ENCODE measurements around the gene NDC80. TPM values are rescaled to one million over a fixed set of nuclear protein-coding genes. Genes with fewer than 3 reads are reported as not detected.

Gene NDC80
- total RNA-seq, 3 donors from 2014 or later (not counting 1 experiment from before 2014, with no cell fraction given), result 3.4 to 6.5 (median 5.5) TPM

DNA sequence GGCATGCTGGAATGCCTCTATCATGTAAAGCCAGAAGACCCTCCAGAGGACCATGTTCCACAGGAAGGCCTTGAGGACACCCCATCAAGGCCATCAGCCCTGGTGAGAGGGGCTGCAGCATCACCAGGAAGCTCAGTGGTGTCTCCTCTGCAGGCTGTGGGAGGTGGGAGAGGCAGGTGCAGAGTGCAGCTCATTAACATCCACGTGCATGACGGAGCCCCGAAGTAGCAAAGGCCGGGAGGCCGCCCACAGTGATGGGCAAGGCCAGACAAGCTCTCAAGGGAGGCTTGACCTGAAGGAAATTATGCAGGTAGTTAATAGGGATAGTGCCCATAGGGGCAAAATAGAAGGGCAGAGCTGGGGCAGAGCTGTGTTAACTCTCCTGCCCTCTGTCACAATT, 53.9 kb downstream of the NDC80 start:
- TF ChIP-seq, protein P1, sequence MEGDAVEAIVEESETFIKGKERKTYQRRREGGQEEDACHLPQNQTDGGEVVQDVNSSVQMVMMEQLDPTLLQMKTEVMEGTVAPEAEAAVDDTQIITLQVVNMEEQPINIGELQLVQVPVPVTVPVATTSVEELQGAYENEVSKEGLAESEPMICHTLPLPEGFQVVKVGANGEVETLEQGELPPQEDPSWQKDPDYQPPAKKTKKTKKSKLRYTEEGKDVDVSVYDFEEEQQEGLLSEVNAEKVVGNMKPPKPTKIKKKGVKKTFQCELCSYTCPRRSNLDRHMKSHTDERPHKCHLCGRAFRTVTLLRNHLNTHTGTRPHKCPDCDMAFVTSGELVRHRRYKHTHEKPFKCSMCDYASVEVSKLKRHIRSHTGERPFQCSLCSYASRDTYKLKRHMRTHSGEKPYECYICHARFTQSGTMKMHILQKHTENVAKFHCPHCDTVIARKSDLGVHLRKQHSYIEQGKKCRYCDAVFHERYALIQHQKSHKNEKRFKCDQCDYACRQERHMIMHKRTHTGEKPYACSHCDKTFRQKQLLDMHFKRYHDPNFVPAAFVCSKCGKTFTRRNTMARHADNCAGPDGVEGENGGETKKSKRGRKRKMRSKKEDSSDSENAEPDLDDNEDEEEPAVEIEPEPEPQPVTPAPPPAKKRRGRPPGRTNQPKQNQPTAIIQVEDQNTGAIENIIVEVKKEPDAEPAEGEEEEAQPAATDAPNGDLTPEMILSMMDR (IDR thresholded peaks at IDR 0.05), result no peak
- Mint-ChIP-seq H3K27ac (no peak overlapping the region), H3K36me3 (no peaks in the 10 kb centered on the region), H3K4me1 (peaks cover 0 to 4% of the 10 kb centered on the region in 2 donors), H3K27me3 (ENCODE audit: low read depth in 2 of 2) (no peaks in the 10 kb centered on the region), H3K9me3 (no peaks in the 10 kb centered on the region), H3K4me3 (no peak overlapping the region)
- H3K27me3 ChIP-seq (ENCODE audit: control insufficient read depth, insufficient read depth, low read length), result no peaks in the 10 kb centered on the region
- H3K36me3 ChIP-seq (ENCODE audit: control insufficient read depth, insufficient read depth, low read length), result no peaks in the 10 kb centered on the region
- no peaks in the 10 kb centered on the region for H3K4me1 ChIP-seq (ENCODE audit: control insufficient read depth, insufficient read depth, low read length)
- intact Hi-C loops (cut with micrococcal nuclease), result no loop called here
- DNase-seq, result no peak
- no peak overlapping the region for H3K27ac ChIP-seq (ENCODE audit: low read length)
- WGBS (ENCODE audit: insufficient coverage), result 85% methylated on average over 5 of the region's 5 CpGs
- no peak overlapping the region for H3K4me3 ChIP-seq (ENCODE audit: low read length)
- no peaks in the 10 kb centered on the region for H3K9me3 ChIP-seq (ENCODE audit: control insufficient read depth, insufficient read depth, low read length)
- ATAC-seq, result no peak

DNA sequence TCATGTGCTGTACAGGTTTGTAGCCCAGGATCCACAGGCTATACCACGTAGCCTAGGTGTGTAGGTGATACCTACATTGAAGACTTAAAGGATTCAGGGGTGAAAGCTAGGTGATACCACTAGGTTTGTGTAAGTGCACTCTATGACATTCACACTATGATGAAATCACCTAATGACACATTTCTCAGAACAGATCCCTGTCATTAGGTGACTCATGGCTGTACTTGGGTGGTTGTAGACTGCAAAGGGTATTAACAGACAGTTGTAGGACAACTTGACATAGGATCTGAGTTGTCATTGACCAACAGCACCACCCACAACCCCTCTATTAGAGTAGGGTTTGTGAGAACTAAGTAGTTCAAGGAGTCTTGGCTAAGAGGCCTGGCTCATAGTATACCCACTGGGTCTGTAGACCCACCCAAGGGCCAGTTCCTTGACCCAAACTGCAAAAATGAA, 56.5 kb downstream of the NDC80 start:
- DNase-seq (no peak), ATAC-seq (peak; percentile 26 to 64 (median 48))
- H3K27me3 ChIP-seq (ENCODE audit: control insufficient read depth, insufficient read depth, low read length), result no peaks in the 10 kb centered on the region
- WGBS (ENCODE audit: insufficient coverage), result 100% methylated on average over 1 of the region's 1 CpG
- no peaks in the 10 kb centered on the region for H3K36me3 ChIP-seq (ENCODE audit: control insufficient read depth, insufficient read depth, low read length)
- H3K4me1 ChIP-seq (ENCODE audit: control insufficient read depth, insufficient read depth, low read length), result no peaks in the 10 kb centered on the region
- no peaks in the 10 kb centered on the region for H3K36me3 Mint-ChIP-seq
- H3K4me3 Mint-ChIP-seq, result no peak overlapping the region
- H3K4me3 ChIP-seq (ENCODE audit: low read length), result no peak overlapping the region
- H3K27ac ChIP-seq (ENCODE audit: low read length), result no peak overlapping the region
- TF ChIP-seq, protein P1 (IDR thresholded peaks at IDR 0.05), result no peak
- no peak overlapping the region for H3K27ac Mint-ChIP-seq
- intact Hi-C loops (cut with micrococcal nuclease), result no loop called here
- no peaks in the 10 kb centered on the region for H3K9me3 ChIP-seq (ENCODE audit: control insufficient read depth, insufficient read depth, low read length)
- peaks cover 0 to 4% of the 10 kb centered on the region in 2 donors for H3K4me1 Mint-ChIP-seq
- no peaks in the 10 kb centered on the region for H3K27me3 Mint-ChIP-seq (ENCODE audit: low read depth in 2 of 2)
- H3K9me3 Mint-ChIP-seq, result no peaks in the 10 kb centered on the region

DNA sequence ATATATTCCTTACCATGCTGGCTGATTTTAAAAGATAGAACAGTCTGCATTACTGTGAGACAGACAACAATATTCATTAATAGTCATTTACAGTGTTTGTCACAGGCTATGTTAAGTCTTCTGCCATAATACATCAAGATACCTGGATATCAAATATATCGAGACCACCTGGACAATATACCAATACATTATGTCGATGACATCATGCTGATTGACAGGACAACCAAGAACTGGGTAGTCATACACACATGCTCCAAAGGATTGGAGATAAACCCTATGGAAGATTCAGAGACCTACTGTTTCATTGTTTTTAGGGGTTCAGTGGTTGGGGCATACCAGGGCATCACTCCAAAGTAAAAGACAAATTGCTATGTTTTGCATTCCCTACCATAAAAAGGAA, 57.6 kb downstream of the NDC80 start:
- DNase-seq (no peak), ATAC-seq (no peak)
- no peaks in the 10 kb centered on the region for H3K9me3 Mint-ChIP-seq
- Histone ChIP-seq H3K27ac (ENCODE audit: low read length) (no peak overlapping the region), H3K36me3 (ENCODE audit: control insufficient read depth, insufficient read depth, low read length) (no peaks in the 10 kb centered on the region), H3K27me3 (ENCODE audit: control insufficient read depth, insufficient read depth, low read length) (no peaks in the 10 kb centered on the region), H3K4me1 (ENCODE audit: control insufficient read depth, insufficient read depth, low read length) (no peaks in the 10 kb centered on the region), H3K4me3 (ENCODE audit: low read length) (no peak overlapping the region), H3K9me3 (ENCODE audit: control insufficient read depth, insufficient read depth, low read length) (no peaks in the 10 kb centered on the region)
- WGBS (ENCODE audit: insufficient coverage), result 100% methylated on average over 2 of the region's 2 CpGs
- TF ChIP-seq, protein P1 (IDR thresholded peaks at IDR 0.05), result no peak
- H3K36me3 Mint-ChIP-seq, result no peaks in the 10 kb centered on the region
- no peaks in the 10 kb centered on the region for H3K27me3 Mint-ChIP-seq (ENCODE audit: low read depth in 2 of 2)
- intact Hi-C loops (cut with micrococcal nuclease), result no loop called here
- no peak overlapping the region for H3K27ac Mint-ChIP-seq
- H3K4me3 Mint-ChIP-seq, result no peak overlapping the region
- peaks cover 0 to 4% of the 10 kb centered on the region in 2 donors for H3K4me1 Mint-ChIP-seq

DNA sequence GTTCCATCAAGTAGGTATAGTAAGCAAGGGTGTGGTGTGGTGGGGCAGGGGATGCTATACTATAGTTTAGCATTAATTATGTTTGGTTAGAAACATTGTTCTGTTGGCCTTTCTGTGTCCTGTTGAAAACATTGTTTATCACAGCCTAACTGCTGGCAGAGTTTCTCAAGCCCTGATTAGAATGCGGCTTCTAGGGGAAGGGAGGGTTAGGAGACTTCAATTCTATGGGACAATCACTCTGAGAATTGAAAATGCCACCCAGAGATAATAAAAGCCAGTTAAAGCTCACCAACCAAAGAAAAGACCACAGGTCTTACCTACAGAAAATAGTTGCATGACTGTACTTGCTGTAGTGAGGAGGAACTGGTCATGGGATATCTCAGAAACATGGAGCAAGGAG, 64.2 kb downstream of the NDC80 start:
- Mint-ChIP-seq H3K9me3 (no peaks in the 10 kb centered on the region), H3K4me3 (peak overlapping the region; percentile 9), H3K36me3 (no peaks in the 10 kb centered on the region), H3K4me1 (peaks cover 51 to 54% of the 10 kb centered on the region in 2 donors), H3K27ac (peak overlapping the region; percentile 97 to 100), H3K27me3 (ENCODE audit: low read depth in 2 of 2) (no peaks in the 10 kb centered on the region)
- Histone ChIP-seq H3K4me3 (ENCODE audit: low read length) (no peak overlapping the region), H3K36me3 (ENCODE audit: control insufficient read depth, insufficient read depth, low read length) (no peaks in the 10 kb centered on the region), H3K9me3 (ENCODE audit: control insufficient read depth, insufficient read depth, low read length) (no peaks in the 10 kb centered on the region), H3K27ac (ENCODE audit: low read length) (peak overlapping the region; percentile 92), H3K4me1 (ENCODE audit: control insufficient read depth, insufficient read depth, low read length) (peaks cover 46% of the 10 kb centered on the region), H3K27me3 (ENCODE audit: control insufficient read depth, insufficient read depth, low read length) (no peaks in the 10 kb centered on the region)
- TF ChIP-seq, protein P1 (IDR thresholded peaks at IDR 0.05), result no peak
- no peak for DNase-seq
- 100% methylated on average over 1 of the region's 1 CpG for WGBS (ENCODE audit: insufficient coverage)
- intact Hi-C loops (cut with micrococcal nuclease), result no loop called here
- no peak for ATAC-seq
